ENCODE data around the gene EPN1.

GRCh38 chr19:55690769-55691545, 15.9 kb downstream of the EPN1 start:
- TF ChIP-seq RFX5 (IDR thresholded peaks at IDR 0.05; ENCODE audit: borderline replicate concordance, low read depth, low read length) (no peak), POLR2AphosphoS5 (IDR thresholded peaks at IDR 0.05; ENCODE audit: low read depth, low read length) (no peak), TAF1 (IDR thresholded peaks at IDR 0.05; ENCODE audit: low read depth, low read length) (no peak), JUN (IDR thresholded peaks at IDR 0.05; ENCODE audit: low read depth, low read length) (no peak), SP1 (IDR thresholded peaks at IDR 0.05; ENCODE audit: low read depth, low read length) (no peak), SIN3A (conservative IDR thresholded peaks at IDR 0.05 in 1 of 2, IDR thresholded peaks at IDR 0.05 in 1 of 2; ENCODE audit: low read depth in 1 of 2, low read length in 2 of 2) (no peak), EP300 (IDR thresholded peaks at IDR 0.05; ENCODE audit: borderline replicate concordance in 1 of 2, low read depth in 2 of 2, low read length in 2 of 2) (no peak)
- TF ChIP-seq, protein P1, sequence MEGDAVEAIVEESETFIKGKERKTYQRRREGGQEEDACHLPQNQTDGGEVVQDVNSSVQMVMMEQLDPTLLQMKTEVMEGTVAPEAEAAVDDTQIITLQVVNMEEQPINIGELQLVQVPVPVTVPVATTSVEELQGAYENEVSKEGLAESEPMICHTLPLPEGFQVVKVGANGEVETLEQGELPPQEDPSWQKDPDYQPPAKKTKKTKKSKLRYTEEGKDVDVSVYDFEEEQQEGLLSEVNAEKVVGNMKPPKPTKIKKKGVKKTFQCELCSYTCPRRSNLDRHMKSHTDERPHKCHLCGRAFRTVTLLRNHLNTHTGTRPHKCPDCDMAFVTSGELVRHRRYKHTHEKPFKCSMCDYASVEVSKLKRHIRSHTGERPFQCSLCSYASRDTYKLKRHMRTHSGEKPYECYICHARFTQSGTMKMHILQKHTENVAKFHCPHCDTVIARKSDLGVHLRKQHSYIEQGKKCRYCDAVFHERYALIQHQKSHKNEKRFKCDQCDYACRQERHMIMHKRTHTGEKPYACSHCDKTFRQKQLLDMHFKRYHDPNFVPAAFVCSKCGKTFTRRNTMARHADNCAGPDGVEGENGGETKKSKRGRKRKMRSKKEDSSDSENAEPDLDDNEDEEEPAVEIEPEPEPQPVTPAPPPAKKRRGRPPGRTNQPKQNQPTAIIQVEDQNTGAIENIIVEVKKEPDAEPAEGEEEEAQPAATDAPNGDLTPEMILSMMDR (IDR thresholded peaks at IDR 0.05; ENCODE audit: control extremely low read depth in 1 of 3, insufficient read depth in 1 of 3, low read depth in 1 of 3, low read length in 3 of 3) = no peak

All from H1 (cell line).